Stromal cell of bone marrow (primary cell): ENCODE data around the gene LGALS4.
"Not testable (repeated sequence)": the region's sequence is repeated elsewhere in the genome, so short reads cannot be mapped to it uniquely, and the experiment has no call there.

ENCODE experiments used
- DNase-seq: peaks from one replicate; pipeline ENCODE4 v3.0.0-alpha.2; 2012; ENCODE audit warnings: low read depth

LGALS4 gene

GRCh38 chr19:38821230-38821825 is 8.6 kb upstream of the LGALS4 start:
- not testable (repeated sequence) for DNase-seq

DNA sequence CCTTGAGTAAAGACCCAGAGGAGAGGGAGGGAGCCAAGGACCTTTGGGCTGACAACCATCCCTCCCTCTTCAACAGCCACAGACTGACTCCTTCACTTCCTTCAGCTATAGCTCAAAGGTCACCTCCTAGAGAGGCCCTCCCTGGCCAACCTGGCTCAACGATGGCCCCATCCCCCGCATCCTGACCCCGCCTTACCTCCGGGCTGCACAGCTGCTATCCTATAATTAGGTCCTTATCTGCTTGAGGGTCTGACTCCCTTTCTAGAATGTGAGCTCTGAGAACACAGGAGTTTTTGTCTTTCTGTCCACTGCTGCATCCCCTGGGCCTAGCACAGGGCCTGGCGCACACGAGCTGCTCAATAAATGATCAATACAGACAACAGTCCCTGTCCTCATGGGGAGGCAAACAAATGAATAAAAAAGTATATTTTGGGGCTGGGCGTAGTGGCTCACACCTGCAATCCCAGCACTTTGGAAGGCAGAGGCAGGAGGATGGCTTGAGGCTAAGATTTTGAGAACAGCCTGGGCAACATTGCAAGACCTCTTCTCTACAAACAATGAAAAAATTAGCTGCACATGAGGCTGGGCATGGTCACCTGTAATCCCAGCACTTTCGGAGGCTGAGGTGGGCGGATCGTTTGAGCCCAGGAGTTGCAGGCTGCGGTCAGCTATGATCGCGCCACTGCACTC is 6.6 kb upstream of the LGALS4 start:
- DNase-seq: no peak

DNA sequence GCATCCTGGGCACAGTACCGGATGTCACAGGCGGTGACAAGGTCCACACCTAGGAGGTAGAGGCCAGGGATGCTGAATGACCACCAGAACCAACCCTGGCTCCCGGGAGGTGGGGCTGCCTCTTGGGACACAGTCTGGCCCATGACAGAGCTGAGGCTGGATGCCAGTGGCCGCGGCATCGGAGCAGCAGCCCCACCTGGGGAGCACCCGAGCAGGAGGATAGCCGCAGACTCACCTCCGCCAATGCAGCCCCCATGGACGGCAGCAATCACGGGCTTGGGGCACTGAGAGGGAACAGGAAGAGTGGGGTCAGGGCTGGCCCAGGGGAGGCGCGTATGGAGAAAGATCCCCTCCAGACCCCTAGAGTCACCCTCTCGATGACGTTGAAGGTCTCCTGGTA is 4.3 kb upstream of the LGALS4 start:
- no peak for DNase-seq

- DNase-seq: no peak
These were observed 3.5 kb upstream of the LGALS4 start for GRCh38 chr19:38816131-38816750.

DNA sequence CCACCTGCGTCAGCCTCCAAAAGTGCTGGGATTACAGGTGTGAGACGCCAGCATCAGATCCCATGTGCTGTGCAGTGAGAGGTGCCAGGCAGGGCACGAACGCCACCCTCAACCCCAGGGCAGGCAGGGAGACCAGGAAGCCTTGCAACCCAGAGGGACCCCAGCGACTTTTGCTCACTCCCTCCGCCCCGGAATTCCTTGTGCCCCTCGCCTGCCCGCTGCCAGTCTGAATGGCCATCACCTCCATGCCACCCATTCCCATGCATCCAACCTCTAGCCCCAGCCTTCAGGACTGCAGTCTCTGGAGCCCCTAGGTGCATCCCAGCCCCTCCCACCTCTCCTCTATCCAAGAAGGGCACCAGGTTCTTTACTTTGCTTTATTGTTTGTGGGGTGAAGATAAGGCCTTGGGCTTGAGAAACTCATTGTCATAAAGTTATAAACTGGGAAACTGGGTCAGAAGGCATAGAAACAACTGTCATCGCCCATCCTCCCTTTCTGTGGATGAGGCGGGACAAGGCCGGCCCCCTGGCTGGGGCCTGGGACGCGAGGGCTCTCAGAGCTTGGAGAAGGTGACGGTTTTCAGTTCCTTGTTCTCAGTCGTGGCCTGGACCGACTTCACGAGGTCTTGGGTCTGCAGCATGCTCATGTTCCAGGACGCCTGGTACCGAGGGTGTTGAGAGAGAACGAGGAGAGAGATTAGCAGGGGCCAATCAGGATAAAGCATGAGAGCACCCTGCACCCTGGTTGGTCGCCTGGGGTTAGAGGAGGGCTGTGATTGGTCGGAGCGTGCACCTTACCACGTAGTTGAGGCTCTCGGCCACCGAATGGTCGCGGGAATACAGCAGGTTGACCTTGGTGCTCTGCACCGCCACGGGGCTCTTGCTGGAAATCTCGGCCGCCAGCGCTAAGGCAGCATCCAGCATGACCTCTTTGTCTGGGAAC is 2.6 kb upstream of the LGALS4 start:
- DNase-seq: no peak

DNA sequence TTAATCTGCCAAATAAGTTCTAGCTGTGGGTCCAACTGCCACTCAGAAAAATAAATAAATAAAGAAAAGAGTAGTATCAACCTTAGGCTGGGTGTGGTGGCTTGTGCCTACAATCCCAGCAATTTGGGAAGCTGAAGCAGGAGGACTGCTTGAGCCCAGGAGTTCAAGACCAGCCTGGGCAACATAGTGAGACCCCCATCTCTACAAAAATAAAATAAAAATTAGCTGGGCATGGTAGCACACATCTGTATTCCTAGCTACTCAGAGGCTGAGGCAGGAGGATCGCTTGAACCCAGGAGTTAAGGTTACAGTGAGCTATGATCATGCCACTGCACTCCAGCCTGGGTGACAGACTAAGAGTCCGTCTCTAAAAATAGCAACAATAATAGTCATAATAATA is 1.2 kb upstream of the LGALS4 start:
- not testable (repeated sequence) for DNase-seq

GRCh38 chr19:38813323-38813722 is 578 bp upstream of the LGALS4 start:
- DNase-seq: no peak

DNA sequence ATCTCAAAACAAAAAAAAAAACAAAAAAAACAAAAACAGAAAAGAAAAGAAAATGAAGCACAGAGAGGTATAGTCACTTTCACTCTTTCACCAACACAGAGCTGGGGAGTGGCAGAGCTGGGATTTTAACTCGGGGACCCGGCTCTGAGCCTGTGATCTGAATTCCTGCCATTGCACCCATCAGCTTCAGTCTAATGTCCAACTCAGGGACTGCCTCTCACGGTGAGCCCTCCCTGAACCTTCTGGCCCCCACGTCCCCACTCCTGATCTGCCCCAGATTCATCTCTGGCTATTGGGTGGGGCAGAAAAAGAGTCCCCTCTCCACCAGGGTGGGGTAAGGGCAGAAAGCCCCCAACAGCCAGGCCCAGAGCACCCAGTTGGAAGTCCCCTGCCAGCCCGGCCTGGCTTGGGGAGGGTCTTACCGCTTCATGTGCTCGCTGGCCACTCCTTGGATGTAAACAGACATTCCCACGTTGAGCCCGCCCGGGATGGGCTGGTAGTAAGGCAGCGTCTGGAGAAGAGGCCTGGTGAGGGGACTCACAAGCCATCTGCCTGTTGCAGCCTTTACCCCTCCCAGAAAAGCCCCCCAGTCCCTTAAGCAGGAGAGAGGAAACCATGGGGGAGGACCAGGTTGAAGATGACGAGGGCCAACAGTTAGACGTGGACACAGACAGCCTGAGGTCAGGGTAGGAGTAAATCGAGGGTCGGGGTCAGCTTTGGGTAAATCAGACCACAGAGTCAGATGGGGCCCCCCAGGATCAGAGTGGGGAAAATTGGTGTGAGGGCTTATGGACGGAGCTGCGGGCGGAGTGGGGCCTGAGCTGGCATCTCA is 520 bp downstream of the LGALS4 start:
- no peak for DNase-seq

DNA sequence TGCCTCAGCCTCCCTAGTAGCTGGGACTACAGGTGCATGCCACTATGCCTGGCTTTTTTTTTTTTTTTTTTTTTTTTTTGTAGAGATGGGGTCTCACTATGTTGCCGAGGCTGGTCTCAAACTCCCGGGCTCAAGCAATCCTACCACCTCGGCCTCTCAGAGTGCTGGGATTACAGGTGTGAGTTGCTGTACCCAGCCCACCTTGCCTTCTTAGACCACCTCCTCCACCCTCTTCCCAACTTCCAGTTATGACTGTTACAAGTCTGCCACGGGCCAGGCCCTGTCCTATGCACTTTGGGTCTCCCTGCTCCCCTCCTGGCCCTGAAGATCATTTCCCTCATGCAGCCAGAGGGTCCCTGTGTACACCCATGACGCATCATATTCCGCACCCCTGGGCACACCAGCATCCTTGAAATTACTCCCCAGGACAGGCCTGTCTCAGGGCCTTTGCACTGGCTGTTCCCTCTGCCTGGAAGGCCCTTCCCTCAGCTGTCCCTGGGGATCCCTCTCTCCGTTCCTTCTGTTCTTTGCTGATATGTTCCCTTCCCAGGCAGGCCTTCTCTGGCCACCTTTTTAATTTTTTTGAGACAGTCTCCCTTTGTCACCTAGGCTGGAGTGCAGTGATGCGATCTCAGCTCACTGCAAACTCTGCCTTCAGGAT is 3.0 kb downstream of the LGALS4 start:
- no peak for DNase-seq

- DNase-seq: no peak
These were observed 4.0 kb downstream of the LGALS4 start for GRCh38 chr19:38808741-38809140.

GRCh38 chr19:38807374-38808098 is 5.2 kb downstream of the LGALS4 start:
- not testable (repeated sequence) for DNase-seq

GRCh38 chr19:38806371-38806770 is 6.4 kb downstream of the LGALS4 start:
- no peak for DNase-seq

DNA sequence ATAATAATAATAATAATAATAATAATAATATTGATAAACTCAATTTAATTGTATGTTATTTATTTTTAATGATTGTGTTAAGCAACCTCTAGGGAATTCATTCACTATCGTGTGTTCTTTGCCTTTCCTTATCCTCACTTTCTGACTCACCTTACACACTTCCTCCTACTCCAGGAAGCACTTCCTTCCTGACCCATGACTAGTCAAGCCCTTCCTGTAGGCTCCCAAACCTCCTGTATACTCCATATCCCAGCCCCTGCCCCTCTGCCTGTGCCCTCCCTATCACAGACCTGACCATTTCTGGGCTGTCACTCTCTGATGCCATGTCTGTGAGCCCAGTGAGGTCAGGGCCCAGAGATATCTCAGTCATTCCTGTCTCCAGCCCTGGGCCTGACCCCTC is 7.6 kb downstream of the LGALS4 start:
- no peak for DNase-seq

DNA sequence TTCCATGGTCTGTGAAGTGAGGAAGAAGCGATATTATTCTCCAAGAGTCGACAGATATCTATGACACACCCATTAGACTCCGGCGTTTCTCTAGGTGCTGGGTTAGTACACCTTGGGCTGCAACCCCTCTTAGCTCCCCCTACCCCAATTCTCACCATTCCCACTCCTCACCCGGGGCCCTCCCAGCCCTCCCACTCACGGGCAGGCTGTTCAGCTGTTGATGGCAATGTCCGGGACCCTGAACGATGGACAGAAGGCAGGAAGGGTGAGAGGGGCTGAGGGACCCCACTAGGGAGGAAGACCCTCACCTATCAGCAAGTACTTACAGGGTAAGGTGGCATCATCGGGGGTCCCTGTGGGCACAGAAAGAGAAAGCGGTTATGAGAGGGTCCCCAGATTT is 9.2 kb downstream of the LGALS4 start:
- DNase-seq: no peak

DNA sequence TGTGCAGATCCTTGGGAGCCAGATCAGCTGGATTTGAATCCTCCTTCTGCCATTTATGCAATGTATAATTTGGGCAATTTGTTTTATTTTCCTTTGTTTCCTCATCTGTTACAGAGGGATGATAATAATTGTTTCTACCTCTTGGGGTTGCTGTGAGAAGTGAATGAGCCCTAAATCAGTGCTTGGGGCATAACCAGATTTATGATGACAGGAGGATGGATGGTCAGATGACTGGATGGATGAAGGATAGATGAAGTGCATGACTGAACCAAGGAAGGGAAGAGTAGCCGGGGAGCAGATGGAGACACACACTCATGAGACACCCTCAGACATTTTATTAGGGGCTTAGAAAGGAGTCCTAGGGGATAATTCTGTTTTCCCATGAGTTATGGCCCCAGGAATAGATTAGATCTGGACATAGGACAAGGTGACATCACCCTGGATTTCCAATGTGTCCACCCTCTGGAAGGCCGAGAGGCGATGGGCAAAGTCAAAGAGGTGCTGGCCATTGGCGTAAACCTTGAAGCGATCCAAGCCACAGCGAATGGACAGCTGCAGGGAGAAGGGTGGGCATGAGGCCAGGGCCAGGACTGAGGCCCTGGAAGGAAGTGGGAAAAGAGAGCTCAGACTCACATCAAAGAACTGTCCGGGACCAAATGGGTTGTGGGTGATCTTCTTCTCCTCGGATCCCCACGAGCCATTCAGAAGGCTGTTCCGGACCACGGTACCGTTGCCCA is 11.2 kb downstream of the LGALS4 start:
- no peak for DNase-seq

GRCh38 chr19:38800577-38801347 is 12.0 kb downstream of the LGALS4 start:
- DNase-seq: no peak

- DNase-seq: no peak
These were observed 13.6 kb downstream of the LGALS4 start for GRCh38 chr19:38799104-38799503.

DNA sequence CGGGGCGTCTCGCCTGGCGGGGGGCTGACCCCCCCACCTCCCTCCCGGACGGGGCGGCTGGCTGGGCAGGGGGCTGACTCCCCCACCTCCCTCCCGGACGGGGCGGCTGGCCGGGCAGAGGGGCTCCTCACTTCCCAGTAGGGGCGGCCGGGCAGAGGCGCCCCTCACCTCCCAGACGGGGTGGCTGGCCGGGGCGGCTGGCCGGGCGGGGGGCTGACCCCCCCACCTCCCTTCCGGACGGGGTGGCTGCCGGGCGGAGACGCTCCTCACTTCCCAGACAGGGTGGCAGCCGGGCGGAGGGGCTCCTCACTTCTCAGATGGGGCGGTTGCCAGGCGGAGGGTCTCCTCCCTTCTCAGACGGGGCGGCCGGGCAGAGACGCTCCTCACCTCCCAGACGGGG is 15.0 kb downstream of the LGALS4 start:
- DNase-seq: not testable (repeated sequence)

GRCh38 chr19:38796154-38796553 is 16.6 kb downstream of the LGALS4 start:
- DNase-seq: no peak
